ENCODE data around the gene NXPH2.

The NXPH2 gene

DNA sequence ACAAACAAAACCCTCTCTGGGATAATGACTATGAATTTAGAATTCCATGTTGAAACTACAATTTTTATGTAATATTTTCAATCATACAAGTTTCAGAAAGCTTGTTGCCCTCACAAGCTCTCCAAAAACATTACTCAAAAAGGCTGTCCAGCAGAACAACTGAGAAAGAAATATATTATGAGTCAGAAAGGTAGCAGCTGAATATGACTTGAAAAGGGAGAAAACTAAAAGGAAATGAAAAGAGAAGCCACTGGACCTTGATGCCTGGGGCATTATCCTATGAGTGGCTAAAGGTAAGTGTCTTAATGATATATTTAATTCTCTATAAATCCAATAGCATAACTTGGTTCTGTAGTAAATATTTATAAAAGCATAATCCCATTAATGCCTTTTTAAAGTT is 61.8 kb downstream of the NXPH2 start:
- no peak for TF ChIP-seq EZH2phosphoT487 (IDR thresholded peaks at IDR 0.05; ENCODE audit: low read depth)
- TF ChIP-seq, protein P1, sequence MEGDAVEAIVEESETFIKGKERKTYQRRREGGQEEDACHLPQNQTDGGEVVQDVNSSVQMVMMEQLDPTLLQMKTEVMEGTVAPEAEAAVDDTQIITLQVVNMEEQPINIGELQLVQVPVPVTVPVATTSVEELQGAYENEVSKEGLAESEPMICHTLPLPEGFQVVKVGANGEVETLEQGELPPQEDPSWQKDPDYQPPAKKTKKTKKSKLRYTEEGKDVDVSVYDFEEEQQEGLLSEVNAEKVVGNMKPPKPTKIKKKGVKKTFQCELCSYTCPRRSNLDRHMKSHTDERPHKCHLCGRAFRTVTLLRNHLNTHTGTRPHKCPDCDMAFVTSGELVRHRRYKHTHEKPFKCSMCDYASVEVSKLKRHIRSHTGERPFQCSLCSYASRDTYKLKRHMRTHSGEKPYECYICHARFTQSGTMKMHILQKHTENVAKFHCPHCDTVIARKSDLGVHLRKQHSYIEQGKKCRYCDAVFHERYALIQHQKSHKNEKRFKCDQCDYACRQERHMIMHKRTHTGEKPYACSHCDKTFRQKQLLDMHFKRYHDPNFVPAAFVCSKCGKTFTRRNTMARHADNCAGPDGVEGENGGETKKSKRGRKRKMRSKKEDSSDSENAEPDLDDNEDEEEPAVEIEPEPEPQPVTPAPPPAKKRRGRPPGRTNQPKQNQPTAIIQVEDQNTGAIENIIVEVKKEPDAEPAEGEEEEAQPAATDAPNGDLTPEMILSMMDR (IDR thresholded peaks at IDR 0.05; ENCODE audit: low read depth, low read length), result no peak
- Histone ChIP-seq H3K9me3 (ENCODE audit: insufficient read depth, low read length) (no peaks in the 10 kb centered on the region), H3K79me2 (ENCODE audit: low read length) (no peaks in the 10 kb centered on the region), H3K27me3 (ENCODE audit: low read depth, low read length) (no peaks in the 10 kb centered on the region), H3K36me3 (replicated peaks; ENCODE audit: low read depth, low read length) (no peaks in the 10 kb centered on the region), H3K9ac (ENCODE audit: low read length) (no peak overlapping the region), H4K20me1 (ENCODE audit: insufficient read depth, low read length) (no peaks in the 10 kb centered on the region), H3K4me3 (ENCODE audit: low read length) (peak overlapping the region; percentile 17; the same call in 1 of the 2 replicates), H3K4me2 (ENCODE audit: low read length) (peak overlapping the region; percentile 61), H3K4me1 (ENCODE audit: low read length) (peaks cover 28% of the 10 kb centered on the region), H2AFZ (ENCODE audit: low read depth, low read length) (no peak overlapping the region), H3K27ac (ENCODE audit: low read length) (no peak overlapping the region; the same call in 1 of the 2 replicates)

GRCh38 chr2:138716183-138716582 is 64.0 kb downstream of the NXPH2 start:
- Histone ChIP-seq H2AFZ (ENCODE audit: low read depth, low read length) (no peak overlapping the region), H3K36me3 (replicated peaks; ENCODE audit: low read depth, low read length) (no peaks in the 10 kb centered on the region), H4K20me1 (ENCODE audit: insufficient read depth, low read length) (no peaks in the 10 kb centered on the region), H3K27ac (ENCODE audit: low read length) (no peak overlapping the region), H3K79me2 (ENCODE audit: low read length) (no peaks in the 10 kb centered on the region), H3K9me3 (ENCODE audit: insufficient read depth, low read length) (no peaks in the 10 kb centered on the region), H3K9ac (ENCODE audit: low read length) (no peak overlapping the region), H3K27me3 (ENCODE audit: low read depth, low read length) (no peaks in the 10 kb centered on the region), H3K4me1 (ENCODE audit: low read length) (peaks cover 42% of the 10 kb centered on the region), H3K4me3 (ENCODE audit: low read length) (no peak overlapping the region), H3K4me2 (ENCODE audit: low read length) (0 out of 2 replicates have a peak overlapping the region, but pooled peaks have one; percentile 25)
- TF ChIP-seq, protein P1 (IDR thresholded peaks at IDR 0.05; ENCODE audit: low read depth, low read length), result peak; percentile 64
- no peak for TF ChIP-seq EZH2phosphoT487 (IDR thresholded peaks at IDR 0.05; ENCODE audit: low read depth)

GRCh38 chr2:138713504-138713903 is 66.7 kb downstream of the NXPH2 start:
- peaks cover 36% of the 10 kb centered on the region for H3K4me1 ChIP-seq (ENCODE audit: low read length)
- H3K36me3 ChIP-seq (replicated peaks; ENCODE audit: low read depth, low read length), result no peaks in the 10 kb centered on the region
- peaks cover 6% of the 10 kb centered on the region; the same call in 1 of the 2 replicates for H3K27me3 ChIP-seq (ENCODE audit: low read depth, low read length)
- H2AFZ ChIP-seq (ENCODE audit: low read depth, low read length), result no peak overlapping the region
- no peaks in the 10 kb centered on the region for H3K79me2 ChIP-seq (ENCODE audit: low read length)
- H3K9ac ChIP-seq (ENCODE audit: low read length), result no peak overlapping the region
- H3K27ac ChIP-seq (ENCODE audit: low read length), result no peak overlapping the region
- no peak overlapping the region for H3K4me2 ChIP-seq (ENCODE audit: low read length)
- H4K20me1 ChIP-seq (ENCODE audit: insufficient read depth, low read length), result no peaks in the 10 kb centered on the region
- H3K9me3 ChIP-seq (ENCODE audit: insufficient read depth, low read length), result no peaks in the 10 kb centered on the region
- H3K4me3 ChIP-seq (ENCODE audit: low read length), result no peak overlapping the region
- TF ChIP-seq EZH2phosphoT487 (IDR thresholded peaks at IDR 0.05; ENCODE audit: low read depth), result no peak
- TF ChIP-seq, protein P1 (IDR thresholded peaks at IDR 0.05; ENCODE audit: low read depth, low read length), result no peak

DNA sequence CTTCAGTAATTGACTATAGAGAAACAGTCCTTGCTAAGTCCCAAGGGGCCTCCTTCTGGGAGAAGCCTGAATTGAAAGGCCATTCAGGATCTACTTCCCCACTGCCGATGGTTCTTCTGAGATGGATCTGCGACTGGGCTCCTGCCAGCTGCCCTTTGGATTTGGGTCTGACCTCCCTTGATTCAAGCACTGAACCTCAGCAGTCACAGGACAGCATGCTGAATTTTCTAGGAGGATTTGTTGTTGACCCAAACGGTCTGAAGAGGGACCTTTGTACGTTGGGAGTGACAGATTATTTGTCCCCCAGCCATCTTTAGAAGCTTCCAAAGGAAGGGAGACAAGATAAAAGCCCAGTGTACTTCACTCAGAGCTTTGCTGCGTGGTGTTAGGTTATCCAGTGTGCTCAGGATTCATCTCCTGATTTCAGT is 67.1 kb downstream of the NXPH2 start:
- Histone ChIP-seq H3K9me3 (ENCODE audit: insufficient read depth, low read length) (no peaks in the 10 kb centered on the region), H3K9ac (ENCODE audit: low read length) (no peak overlapping the region), H3K4me3 (ENCODE audit: low read length) (no peak overlapping the region), H4K20me1 (ENCODE audit: insufficient read depth, low read length) (no peaks in the 10 kb centered on the region), H3K27me3 (ENCODE audit: low read depth, low read length) (peaks cover 7% of the 10 kb centered on the region; the same call in 1 of the 2 replicates), H3K4me1 (ENCODE audit: low read length) (peaks cover 31% of the 10 kb centered on the region), H3K27ac (ENCODE audit: low read length) (no peak overlapping the region), H3K36me3 (replicated peaks; ENCODE audit: low read depth, low read length) (no peaks in the 10 kb centered on the region), H2AFZ (ENCODE audit: low read depth, low read length) (no peak overlapping the region), H3K79me2 (ENCODE audit: low read length) (no peaks in the 10 kb centered on the region), H3K4me2 (ENCODE audit: low read length) (no peak overlapping the region)
- TF ChIP-seq, protein P1 (IDR thresholded peaks at IDR 0.05; ENCODE audit: low read depth, low read length), result no peak
- no peak for TF ChIP-seq EZH2phosphoT487 (IDR thresholded peaks at IDR 0.05; ENCODE audit: low read depth)

All from OCI-LY3 (cell line).